ENCODE data around the gene NNMT.

- no peak for TF ChIP-seq EZH2 (IDR thresholded peaks at IDR 0.05; ENCODE audit: borderline replicate concordance, low read length)
- TF ChIP-seq CTCF (IDR thresholded peaks at IDR 0.05; ENCODE audit: low read length): no peak
Measured at GRCh38 chr11:114247070-114247789, 49.0 kb upstream of the NNMT start.
